ENCODE results near the gene FOLR1.
"Not testable (repeated sequence)": the region's sequence is repeated elsewhere in the genome, so short reads cannot be mapped to it uniquely, and the experiment has no call there.

The FOLR1 gene

GRCh38 chr11:72191961-72192381 is at the start of gene FOLR1:
TSS of gene FOLR1 (plus strand) at chr11:72192140. CDS start at chr11:72192174, 34 bp downstream.
- DNase-seq = no peak

- not testable (repeated sequence) for DNase-seq
Observed at GRCh38 chr11:72142543-72142942, 49.4 kb upstream of the FOLR1 start.

GRCh38 chr11:72144807-72145565 is 47.0 kb upstream of the FOLR1 start:
- no peak for DNase-seq

- DNase-seq = no peak
Observed at GRCh38 chr11:72146625-72147024, 45.3 kb upstream of the FOLR1 start.

- no peak for DNase-seq
Observed at GRCh38 chr11:72150882-72151281, 41.1 kb upstream of the FOLR1 start.

DNA sequence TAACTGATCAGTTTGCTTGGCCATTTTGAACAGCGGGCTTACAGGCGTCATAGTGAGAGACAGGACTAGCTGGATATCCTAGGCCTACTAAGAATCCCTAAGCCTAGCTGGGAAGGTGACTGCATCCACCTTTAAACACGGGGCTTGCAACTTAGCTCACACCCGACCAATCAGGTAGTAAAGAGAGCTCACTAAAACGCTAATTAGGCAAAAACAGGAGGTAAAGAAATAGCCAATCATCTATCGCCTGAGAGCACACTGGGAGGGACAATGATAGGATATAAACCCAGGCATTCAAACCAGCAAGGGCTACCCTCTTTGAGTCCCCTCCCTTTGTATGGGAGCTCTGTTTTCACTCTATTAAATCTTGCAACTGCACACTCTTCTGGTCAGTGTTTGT is 38.1 kb upstream of the FOLR1 start:
- not testable (repeated sequence) for DNase-seq

DNA sequence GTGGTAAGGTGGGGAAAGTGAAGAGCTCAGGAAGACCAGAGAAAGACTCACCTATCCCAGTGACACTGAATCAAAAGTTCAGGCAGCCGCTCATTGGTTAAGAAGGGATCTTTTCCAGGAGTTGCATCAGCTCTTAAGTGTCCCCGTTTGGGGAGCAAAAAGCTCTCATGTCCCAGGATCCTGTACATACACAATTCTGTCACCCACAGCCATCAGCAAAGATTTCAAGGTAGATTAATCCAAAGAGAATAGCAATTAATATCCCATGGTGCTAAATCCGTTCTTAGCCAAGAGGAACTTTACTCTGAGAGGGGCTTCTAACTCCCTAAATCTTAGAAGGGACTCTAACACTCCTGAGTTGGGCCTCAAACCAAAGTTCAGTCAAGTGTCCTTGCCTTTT is 37.1 kb upstream of the FOLR1 start:
- no peak for DNase-seq

DNA sequence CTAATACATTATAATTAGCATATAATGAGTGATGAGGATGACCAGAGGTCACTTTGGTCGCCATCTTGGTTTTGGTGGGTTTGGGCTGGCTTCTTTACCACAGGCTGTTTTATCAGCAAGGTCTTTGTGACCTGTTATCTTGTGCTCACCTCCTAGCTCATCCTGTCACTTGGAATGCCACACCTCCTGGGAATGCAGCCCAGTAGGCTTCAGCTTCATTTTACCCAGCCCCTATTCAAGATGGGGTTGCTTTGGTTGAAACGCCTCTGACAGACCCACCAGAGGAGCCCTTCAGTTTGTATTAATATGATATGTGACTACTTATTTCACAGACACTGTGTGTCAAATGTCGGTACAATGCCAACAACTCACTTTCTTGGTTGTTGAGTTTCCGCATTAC is 36.2 kb upstream of the FOLR1 start:
- no peak for DNase-seq

GRCh38 chr11:72157131-72157530 is 34.8 kb upstream of the FOLR1 start:
- no peak for DNase-seq

DNA sequence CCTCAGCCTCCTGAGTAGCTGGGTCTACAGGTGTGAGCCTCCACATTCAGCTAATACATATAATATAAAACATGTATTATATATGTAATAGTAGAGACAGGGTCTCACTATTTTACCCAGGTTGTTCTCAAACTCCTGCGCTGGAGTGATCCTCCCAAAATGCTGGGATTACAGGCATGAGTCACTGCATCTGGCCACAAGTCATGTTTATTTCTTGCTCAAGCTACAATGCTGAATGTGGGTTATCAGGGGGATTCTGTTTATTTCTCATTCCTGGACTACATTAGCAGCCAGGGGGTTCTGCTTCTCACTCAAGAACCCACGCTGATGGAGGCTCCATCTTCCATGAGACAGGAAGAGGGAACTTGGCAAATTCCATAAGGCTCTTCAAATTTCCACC is 31.6 kb upstream of the FOLR1 start:
- no peak for DNase-seq

DNA sequence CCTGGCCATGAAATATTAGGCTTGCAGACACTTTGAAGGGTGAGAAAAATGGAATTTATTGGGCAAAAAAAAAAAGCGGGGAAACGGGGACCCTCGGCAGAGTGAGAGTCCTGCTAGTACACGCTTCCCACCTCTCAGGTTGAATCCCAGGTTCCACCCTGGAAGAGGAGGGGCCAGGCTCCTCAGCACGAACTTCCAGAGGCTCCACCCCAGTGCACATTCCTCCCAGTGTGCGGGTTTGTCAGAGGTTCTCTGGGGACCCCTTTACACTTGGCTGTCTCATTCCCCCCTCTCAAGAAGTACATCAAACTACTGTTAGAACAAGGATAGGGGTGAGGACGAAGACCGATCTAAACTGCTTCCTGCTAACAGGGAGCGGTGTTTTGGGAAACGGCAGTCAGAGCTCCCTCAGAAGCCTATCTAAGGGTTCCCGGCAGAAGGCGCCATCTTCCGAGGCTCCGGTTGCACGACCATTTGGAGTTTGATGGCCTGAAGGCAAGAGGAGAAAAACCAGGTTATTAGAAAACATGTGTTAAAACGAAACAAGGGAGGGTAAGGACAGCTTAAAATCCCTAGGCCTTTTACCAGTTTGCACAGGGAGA is 28.9 kb upstream of the FOLR1 start:
- no peak for DNase-seq

DNA sequence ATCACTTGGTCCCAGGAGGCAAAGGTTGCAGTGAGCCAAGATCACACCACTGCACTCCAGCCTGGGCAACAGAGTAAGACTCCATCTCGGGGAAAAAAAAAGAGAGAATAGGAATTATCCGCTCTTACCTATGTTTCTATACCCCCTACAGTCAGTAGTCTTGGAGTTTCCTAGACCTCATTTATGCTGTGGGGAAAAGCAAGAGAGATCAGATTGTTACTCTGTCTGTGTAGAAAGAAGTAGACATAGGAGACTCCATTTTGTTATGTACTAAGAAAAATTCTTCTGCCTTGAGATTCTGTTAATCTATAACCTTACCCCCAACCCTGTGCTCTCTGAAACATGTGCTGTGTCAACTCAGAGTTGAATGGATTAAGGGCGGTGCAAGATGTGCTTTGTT is 27.8 kb upstream of the FOLR1 start:
- not testable (repeated sequence) for DNase-seq

GRCh38 chr11:72169046-72169555 is 22.8 kb upstream of the FOLR1 start:
- DNase-seq = not testable (repeated sequence)

- DNase-seq = not testable (repeated sequence)
Observed at GRCh38 chr11:72169754-72170153, 22.2 kb upstream of the FOLR1 start.

GRCh38 chr11:72172043-72172442 is 19.9 kb upstream of the FOLR1 start:
- not testable (repeated sequence) for DNase-seq

GRCh38 chr11:72173291-72173690 is 18.6 kb upstream of the FOLR1 start:
- DNase-seq = no peak

GRCh38 chr11:72174302-72175070 is 17.5 kb upstream of the FOLR1 start:
- DNase-seq = no peak

- no peak for DNase-seq
Observed at GRCh38 chr11:72177656-72178055, 14.3 kb upstream of the FOLR1 start.

DNA sequence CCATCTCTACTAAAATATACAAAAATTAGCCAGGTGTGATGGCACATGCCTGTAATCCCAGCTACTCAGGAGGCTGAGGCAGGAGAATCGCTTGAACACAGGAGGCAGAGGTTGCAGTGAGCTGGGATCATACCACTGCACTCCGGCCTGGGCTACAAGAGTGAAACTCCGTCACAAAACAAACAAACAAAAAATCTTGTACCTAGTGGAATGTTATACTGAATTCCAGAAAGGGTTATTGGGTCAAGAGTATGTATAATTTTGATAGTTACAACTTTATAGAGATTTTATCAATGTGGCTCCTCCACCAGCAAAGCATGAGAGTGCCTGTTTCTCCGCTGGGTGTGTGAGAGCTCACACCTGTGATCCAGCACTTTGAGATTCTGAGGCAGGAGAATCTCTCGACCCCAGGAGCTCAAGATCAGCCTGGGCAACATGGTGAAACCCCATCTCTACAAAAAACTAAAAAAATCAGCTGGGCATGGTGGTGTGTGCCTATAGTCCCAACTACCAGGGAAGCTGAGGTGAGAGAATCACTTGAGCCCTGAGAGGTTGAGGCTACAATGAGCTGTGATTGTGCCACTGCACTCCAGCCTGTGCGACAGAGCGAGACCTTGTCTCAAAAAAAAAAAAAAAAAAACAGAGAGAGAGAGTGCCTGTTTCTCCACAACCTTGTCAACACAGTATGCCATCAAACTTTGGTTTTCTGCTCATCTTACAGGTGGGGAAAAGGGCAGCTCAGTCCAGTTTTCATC is 12.7 kb upstream of the FOLR1 start:
- no peak for DNase-seq

DNA sequence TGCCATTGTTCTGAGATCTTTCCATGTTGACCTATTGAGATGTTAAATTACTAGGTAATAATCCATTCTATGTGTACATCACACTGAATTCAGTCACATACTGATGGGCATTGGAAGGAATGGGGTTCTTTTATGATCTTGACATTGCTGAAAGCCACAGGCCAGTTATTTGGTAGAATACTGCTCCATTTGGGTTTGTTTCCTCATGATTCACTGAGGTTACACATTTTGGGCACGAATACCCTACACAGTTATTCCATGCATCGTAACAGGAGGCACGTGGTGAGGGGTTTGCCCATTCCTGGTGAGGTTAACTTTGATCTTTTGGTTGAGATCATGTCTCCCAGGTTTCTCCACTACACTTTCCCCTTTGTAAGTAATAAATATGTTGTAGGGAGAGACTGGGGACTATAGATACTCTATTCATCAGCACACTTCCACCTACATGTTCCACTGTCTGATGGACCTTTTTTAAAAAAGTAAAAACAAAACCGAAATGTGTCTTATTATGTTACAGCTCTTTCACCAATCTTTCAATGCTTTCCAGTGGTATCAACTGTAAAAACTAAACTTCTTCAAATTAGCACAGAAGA is 12.0 kb upstream of the FOLR1 start:
- peak; percentile 6 for DNase-seq

- not testable (repeated sequence) for DNase-seq
Observed at GRCh38 chr11:72180892-72181552, 10.9 kb upstream of the FOLR1 start.

GRCh38 chr11:72181553-72181958 is 10.4 kb upstream of the FOLR1 start:
- DNase-seq = not testable (repeated sequence)

All from stimulated activated CD4-positive, alpha-beta T cell treated with anti-CD3 and anti-CD28 coated beads, Interleukin-1b, Interleukin-23, amount 100 ng/mL, for 48 hours (primary cell).